Measurements from ENCODE around the gene BCL7C.
"Not testable (repeated sequence)": the region's sequence is repeated elsewhere in the genome, so short reads cannot be mapped to it uniquely, and the experiment has no call there.

Gene BCL7C

DNA sequence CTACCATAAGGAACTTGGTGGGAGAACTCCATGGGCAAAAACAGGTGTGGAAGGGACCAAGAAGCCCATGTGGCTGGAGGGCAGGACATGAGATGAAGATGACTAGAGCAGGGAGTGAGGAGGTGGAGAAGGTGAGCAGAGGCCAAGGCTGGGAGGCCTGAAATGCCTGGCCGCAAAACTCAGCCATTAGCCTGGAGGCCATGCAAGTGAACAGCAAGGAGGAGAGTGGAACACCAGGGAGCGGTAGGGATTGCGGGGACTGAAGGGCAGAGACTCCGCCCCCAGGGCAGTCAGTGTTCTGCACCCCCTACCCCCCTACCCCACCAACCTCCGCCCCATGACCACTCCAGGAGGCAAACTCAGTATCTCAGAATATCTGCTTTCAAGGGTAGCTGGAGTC, 17.0 kb downstream of the BCL7C start:
- H3K9me3 Mint-ChIP-seq: no peaks in the 10 kb centered on the region
- no peaks in the 10 kb centered on the region for H3K27me3 Mint-ChIP-seq
- peak overlapping the region; percentile 96 to 99 for H3K4me3 Mint-ChIP-seq
- H3K4me1 Mint-ChIP-seq: peaks cover 32 to 47% of the 10 kb centered on the region in 2 donors
- peaks cover 25 to 40% of the 10 kb centered on the region in 2 donors for H3K36me3 Mint-ChIP-seq
- H3K27ac Mint-ChIP-seq: peak overlapping the region; percentile 98
- ATAC-seq (replicated peaks) (no peak), DNase-seq (no peak)

DNA sequence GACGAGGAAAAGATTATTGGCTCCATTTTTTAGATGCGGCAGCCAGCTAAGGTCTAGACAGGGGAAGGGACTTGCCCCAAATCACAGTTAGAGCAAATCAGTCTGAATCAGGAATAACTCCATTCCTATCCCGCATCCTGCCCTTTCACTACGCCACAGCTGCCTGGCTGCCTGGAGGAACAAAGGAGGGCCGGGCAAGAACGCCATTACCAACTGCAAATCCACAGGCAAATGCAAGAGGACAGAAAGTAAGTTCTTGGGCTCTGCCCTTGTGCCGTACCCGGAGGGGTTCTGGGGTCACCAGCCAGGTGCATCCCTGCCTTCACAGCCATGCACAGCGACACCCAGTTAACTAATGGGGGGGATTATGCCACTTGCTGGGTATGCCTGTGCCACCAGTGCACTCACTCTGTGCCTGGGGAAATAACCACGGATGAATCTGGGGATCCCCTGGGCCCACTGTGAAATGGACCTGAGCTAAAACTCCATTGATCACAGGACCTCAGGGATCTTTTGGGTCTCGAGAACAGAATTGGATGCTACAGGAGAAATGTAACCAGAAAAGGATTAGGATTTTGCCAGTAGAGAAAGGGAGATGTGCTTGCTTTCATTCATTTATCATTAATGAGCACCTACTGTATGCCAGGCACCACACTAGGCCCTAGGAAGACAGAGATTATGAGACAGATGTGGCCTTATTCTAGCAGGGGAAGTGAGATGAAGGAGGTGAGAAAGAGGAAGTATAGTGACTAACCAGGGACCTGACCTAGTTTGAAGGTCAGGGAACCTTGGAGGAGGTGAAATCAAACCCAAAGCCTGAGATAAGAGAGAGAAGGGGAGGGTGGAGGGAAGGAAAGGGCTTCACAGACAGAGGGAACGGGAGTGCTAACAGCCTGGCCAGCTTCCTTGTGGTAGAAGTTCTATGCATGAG, 17.7 kb downstream of the BCL7C start:
- peak; percentile 57 for DNase-seq

DNA sequence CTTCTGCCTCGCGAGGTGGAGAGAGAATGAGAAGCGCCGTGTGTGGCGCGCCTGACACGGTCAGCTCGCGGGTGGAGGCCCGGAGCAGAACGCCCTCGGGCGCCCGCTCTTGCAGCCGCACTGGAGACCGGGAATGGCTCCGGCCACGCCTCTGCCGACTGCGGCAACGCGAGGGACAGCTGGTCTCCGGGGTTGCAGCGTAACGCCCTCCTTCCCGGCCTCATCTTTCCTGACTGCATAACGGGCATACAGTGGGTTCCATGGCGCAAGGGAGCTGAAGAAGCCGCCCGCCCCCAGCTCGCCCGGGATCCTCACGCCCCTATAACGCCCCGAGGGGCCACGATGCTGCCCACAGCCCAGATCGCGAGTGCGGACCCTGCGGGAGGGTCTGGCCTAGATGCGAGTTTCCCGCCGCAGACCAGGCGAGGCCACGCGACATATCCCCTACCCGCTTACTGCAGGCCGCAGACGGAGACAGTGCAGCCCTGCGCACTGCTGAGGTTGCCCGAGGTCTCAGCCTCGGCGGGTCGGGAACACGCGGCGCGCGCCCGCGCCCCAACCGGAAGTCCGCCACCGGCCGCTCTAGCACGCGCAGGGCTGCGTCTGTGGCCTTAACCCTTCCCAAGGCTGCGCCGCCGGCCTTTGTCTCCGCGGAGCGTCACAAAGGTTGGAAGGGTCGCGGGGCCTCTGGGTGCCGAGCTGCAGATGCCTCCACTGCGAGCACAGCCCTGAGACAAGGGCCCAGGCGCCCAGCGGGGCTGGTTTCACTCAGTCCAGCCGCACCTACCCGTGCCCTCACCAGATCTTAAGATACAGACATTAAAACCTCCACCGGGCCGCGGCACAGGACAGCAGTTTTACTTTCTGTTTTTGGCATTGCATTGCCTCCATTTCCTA, 18.8 kb downstream of the BCL7C start:
- Mint-ChIP-seq H3K27ac (peak overlapping the region; percentile 98), H3K9me3 (no peaks in the 10 kb centered on the region), H3K4me3 (peak overlapping the region; percentile 96 to 99), H3K36me3 (peaks cover 18 to 31% of the 10 kb centered on the region in 2 donors), H3K27me3 (no peaks in the 10 kb centered on the region), H3K4me1 (peaks cover 33 to 45% of the 10 kb centered on the region in 2 donors)
- ATAC-seq (replicated peaks) (peak; percentile 82 to 89), DNase-seq (peak; percentile 93)

More for the DNA sequence above, 17.7 kb downstream of the BCL7C start:
- ATAC-seq (replicated peaks): peak; percentile 72 to 77
- H3K27ac Mint-ChIP-seq: peak overlapping the region; percentile 98
- H3K36me3 Mint-ChIP-seq: peaks cover 21 to 34% of the 10 kb centered on the region in 2 donors
- H3K9me3 Mint-ChIP-seq: no peaks in the 10 kb centered on the region
- H3K4me1 Mint-ChIP-seq: peaks cover 32 to 45% of the 10 kb centered on the region in 2 donors
- no peaks in the 10 kb centered on the region for H3K27me3 Mint-ChIP-seq
- peak overlapping the region; percentile 96 to 99 for H3K4me3 Mint-ChIP-seq

DNA sequence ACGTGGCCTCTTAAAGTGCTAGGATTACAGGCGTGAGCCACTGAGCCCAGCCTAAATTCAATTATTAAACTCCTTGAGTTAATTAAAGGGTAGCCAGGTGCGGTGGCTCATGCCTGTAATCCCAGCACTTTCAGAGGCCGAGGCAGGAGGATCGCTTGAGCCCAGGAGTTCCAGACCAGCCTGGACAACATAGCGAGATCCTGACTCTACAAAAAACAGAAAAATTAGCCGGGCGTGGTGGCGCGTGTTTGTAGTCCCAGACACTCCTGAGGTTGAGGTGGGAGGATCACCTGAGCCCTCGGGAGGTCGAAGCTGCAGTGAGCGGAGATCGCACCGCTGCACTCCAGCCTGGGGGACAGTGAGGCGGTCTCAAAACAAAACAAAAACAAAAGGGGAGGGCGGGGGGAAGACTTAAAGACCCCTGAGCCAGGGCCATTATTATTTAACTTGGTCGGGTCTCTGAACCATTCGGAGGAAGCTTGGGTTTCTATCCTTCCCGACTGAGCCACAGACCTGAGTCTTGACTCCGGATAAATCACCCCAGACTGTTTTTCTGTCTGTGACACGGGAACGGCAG, 19.5 kb downstream of the BCL7C start:
- ATAC-seq (replicated peaks): no peak
- H3K4me3 Mint-ChIP-seq: peak overlapping the region; percentile 96 to 99
- H3K27me3 Mint-ChIP-seq: no peaks in the 10 kb centered on the region
- peaks cover 18 to 31% of the 10 kb centered on the region in 2 donors for H3K36me3 Mint-ChIP-seq
- H3K27ac Mint-ChIP-seq: peak overlapping the region; percentile 98
- H3K4me1 Mint-ChIP-seq: peaks cover 33 to 45% of the 10 kb centered on the region in 2 donors
- no peaks in the 10 kb centered on the region for H3K9me3 Mint-ChIP-seq
- no peak for DNase-seq

DNA sequence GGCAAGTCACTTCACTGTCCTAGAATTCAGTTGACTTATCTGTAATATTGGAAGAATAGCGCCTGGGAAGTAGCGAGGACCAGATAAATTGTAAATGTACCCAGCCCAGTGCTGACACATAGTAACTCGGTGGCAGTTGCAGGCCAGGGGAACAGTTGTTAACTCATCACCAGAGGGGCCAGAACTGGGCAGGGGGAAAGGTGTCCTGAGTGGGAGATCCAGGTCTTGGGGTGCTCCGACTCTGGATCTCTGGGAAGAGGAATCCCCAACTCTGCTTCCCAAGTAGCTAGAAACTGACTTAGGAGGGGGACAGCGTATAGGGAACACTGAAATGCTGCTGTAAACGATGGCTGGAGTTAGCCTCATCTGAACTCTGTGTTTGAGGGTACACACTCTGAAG, 23.0 kb downstream of the BCL7C start:
- Mint-ChIP-seq H3K27ac (peak overlapping the region; percentile 51), H3K36me3 (peaks cover 8 to 16% of the 10 kb centered on the region in 2 donors), H3K27me3 (no peaks in the 10 kb centered on the region), H3K9me3 (no peaks in the 10 kb centered on the region), H3K4me3 (no peak overlapping the region), H3K4me1 (peaks cover 22 to 31% of the 10 kb centered on the region in 2 donors)
- no peak for ATAC-seq (replicated peaks)
- no peak for DNase-seq

DNA sequence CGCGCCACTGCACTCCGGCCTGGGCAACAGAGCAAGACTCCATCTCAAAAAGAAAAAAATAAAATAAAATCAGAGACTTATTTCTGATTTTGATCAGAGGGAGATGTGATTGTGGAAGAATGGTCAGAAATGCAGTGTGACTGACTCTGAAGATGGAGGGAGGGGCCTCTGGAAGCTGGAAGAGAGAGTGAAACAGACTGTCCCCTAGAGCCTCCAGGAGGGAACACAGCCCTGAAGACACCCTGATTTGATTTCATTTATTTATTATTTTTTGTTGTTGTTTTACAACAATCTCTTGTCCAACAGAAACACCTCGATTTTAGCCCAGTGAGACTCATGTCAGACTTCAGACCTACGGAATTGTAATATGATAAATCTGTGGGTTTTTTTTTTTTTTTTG, 26.1 kb downstream of the BCL7C start:
- peaks cover 3 to 11% of the 10 kb centered on the region in 2 donors for H3K36me3 Mint-ChIP-seq
- no peaks in the 10 kb centered on the region for H3K9me3 Mint-ChIP-seq
- peaks cover 11 to 16% of the 10 kb centered on the region in 2 donors for H3K4me1 Mint-ChIP-seq
- ATAC-seq (replicated peaks) (peak; percentile 52 to 59), DNase-seq (no peak)
- H3K27me3 Mint-ChIP-seq: no peaks in the 10 kb centered on the region
- H3K27ac Mint-ChIP-seq: no peak overlapping the region
- H3K4me3 Mint-ChIP-seq: no peak overlapping the region

DNA sequence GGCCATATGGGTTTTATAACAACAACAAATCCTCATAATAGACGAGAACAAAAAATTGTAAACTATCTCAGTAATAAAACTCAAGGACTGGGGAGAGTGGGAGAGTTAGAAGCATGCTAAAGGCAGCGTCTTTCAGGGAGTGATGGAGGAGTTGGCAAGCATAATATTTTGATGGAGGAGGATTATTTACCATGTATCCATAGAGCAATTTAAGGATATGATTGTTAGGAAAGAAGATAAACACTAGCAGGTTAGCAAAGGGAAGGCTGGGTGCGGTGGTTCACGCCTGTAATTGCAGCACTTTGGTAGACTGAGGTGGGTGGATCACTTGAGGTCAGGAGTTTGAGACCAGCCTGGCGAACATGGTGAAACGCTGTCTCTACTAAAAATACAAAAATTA, 27.8 kb downstream of the BCL7C start:
- Mint-ChIP-seq H3K4me3 (no peak overlapping the region), H3K36me3 (peaks cover 0 to 4% of the 10 kb centered on the region in 2 donors), H3K9me3 (no peaks in the 10 kb centered on the region), H3K4me1 (peaks cover 3 to 6% of the 10 kb centered on the region in 2 donors), H3K27ac (peak overlapping the region; percentile 65), H3K27me3 (no peaks in the 10 kb centered on the region)
- ATAC-seq (replicated peaks): no peak
- no peak for DNase-seq

DNA sequence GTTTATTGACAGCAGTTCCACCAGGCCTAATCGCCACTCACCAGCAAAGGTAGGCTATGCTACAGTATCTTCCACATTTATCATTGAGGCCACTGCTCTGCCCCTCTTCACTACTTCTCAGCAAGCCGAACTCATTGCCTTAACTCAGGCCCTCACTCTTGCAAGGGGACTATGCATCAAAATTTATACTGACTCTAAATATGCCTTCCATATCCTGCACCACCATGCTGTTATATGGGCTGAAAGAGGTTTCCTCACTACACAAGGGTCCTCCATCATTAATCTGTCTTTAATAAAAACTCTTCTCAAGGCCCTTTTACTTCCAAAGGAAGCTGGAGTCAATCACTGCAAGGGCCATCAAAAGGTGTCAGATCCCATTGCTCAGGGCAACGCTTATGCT, 30.7 kb downstream of the BCL7C start:
- not testable (repeated sequence) for ATAC-seq (replicated peaks); H3K9me3 Mint-ChIP-seq; DNase-seq; H3K4me3 Mint-ChIP-seq; H3K27ac Mint-ChIP-seq; H3K4me1 Mint-ChIP-seq; H3K36me3 Mint-ChIP-seq; H3K27me3 Mint-ChIP-seq

DNA sequence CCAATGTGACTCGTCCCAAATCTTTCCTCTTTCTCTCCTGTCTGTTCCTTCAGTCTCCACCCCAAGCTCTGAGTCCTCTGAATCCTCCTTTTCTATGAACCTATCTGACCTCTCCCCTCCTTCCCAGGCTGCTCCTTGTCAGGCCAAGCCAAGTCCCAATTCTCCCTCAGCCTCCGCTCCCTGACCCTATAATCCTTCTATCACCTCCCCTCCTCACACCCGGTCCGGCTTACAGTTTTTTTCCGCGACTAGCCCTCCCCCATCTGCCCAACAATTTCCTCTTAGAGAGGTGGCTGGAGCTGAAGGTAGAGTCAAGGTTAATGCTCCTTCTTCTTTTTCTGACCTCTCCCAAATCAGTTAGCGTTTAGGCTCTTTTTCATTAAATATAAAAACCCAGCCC, 33.1 kb downstream of the BCL7C start:
- not testable (repeated sequence) for H3K27me3 Mint-ChIP-seq; H3K4me3 Mint-ChIP-seq; H3K27ac Mint-ChIP-seq; H3K9me3 Mint-ChIP-seq; ATAC-seq (replicated peaks); DNase-seq; H3K36me3 Mint-ChIP-seq; H3K4me1 Mint-ChIP-seq

DNA sequence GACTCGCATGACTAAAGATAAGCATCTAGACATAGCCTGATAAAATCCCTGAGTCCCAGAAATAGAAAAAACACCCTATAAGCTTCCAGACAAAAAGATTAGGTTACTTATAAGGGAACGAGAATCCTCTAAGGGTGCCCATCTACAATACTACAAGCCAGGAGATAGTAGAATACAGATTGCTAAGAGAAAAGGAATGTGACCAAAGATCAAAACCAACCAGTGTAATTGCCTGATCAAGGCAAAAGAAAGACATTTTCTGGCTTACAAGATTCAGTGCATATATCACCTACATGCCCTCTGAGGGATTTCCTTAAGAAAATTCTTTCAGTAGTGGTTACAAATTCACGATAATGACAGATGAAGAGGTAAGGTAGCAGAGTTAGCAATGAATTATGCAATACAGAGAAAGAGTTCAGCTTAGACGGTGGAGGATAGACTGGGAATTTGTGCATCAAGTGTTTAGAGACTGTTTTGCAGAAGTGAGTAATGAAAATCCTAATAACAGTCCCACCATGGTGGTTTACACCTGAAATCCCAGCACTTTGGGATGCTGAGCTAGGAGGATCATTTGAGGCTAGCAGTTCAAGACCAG, 35.0 kb downstream of the BCL7C start:
- no peaks in the 10 kb centered on the region for H3K9me3 Mint-ChIP-seq
- H3K27me3 Mint-ChIP-seq: no peaks in the 10 kb centered on the region
- H3K4me3 Mint-ChIP-seq: no peak overlapping the region
- DNase-seq (no peak), ATAC-seq (replicated peaks) (no peak)
- no peak overlapping the region for H3K27ac Mint-ChIP-seq
- H3K4me1 Mint-ChIP-seq: no peaks in the 10 kb centered on the region
- peaks cover under 1 to 1% of the 10 kb centered on the region in 2 donors for H3K36me3 Mint-ChIP-seq

DNA sequence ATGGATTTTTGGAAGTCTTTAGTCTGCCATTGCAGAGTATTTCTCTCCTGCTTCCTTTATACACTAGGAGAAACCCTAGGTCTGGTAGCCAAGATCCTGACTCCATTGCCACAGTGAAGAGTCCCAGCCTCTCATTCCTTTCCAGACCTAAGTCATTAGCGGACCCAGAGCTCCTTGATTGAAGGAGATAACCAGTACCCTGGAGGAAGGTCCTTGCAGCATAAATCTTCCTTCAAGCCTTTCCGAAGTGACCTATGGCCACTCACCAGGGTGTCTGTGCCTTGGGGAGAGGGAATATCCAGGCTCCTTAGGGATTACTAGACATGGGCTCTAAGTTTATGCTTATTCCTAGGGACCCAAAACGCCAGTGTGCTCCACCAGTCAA, 35.8 kb downstream of the BCL7C start:
- Mint-ChIP-seq H3K4me1 (no peaks in the 10 kb centered on the region), H3K36me3 (peaks cover 8% of the 10 kb centered on the region in 2 donors), H3K27me3 (no peaks in the 10 kb centered on the region), H3K27ac (no peak overlapping the region), H3K9me3 (no peaks in the 10 kb centered on the region), H3K4me3 (no peak overlapping the region)
- ATAC-seq (replicated peaks) (no peak), DNase-seq (no peak)

DNA sequence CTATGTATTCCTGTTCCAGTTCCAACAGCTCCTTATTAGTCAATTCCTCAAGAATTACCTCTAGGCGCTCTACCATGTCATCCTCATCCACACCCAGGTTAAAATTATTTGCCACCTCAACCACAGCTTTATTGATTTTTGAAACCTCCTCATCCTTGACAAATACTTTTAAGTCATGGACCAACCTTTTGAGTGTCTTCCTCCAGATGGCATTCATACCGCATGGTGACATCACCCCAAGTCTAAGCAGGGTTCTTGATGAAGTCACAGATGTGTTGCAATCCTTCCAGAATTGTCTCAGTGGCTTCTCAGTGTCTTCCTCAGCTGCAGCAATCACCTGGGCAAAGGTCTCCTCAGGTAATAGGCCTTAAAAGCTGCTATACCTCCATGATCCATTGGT, 40.1 kb downstream of the BCL7C start:
- Mint-ChIP-seq H3K27me3 (no peaks in the 10 kb centered on the region), H3K4me1 (no peaks in the 10 kb centered on the region), H3K27ac (no peak overlapping the region), H3K9me3 (no peaks in the 10 kb centered on the region), H3K4me3 (no peak overlapping the region), H3K36me3 (peaks cover 8% of the 10 kb centered on the region in 2 donors)
- DNase-seq (no peak), ATAC-seq (replicated peaks) (no peak)

DNA sequence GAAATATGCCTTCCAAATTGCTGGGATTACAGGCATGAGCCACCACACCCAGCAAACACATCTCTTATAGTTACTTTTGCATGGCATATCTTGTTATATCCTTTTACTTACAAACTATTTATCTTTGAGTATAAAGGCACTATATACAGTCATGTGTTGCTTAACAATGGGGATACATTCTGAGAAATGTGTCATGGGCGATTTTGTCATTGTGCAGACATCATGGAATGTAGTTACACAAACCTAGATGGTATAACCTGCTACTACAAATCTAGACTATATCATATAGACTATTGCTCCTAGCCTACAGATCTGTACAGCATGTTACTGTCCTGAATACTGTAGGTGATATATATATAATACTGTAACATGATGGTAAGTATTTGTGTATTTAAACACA, 43.6 kb downstream of the BCL7C start:
- peaks cover 7 to 8% of the 10 kb centered on the region in 2 donors for H3K36me3 Mint-ChIP-seq
- ATAC-seq (replicated peaks): no peak
- DNase-seq: no peak
- H3K4me3 Mint-ChIP-seq: no peak overlapping the region
- H3K27me3 Mint-ChIP-seq: no peaks in the 10 kb centered on the region
- H3K9me3 Mint-ChIP-seq: no peaks in the 10 kb centered on the region
- H3K4me1 Mint-ChIP-seq: peaks cover under 1 to 4% of the 10 kb centered on the region in 2 donors
- no peak overlapping the region for H3K27ac Mint-ChIP-seq

All from stimulated activated naive B cell treated with anti-CD40 and anti-IgM and Interleukin-4, amounts not matched to agents 10 μg/mL and 1 μg/mL and 100 μg/mL, for 72 hours (primary cell).